GM18517 (cell line): Measurements from ENCODE around the gene EWSR1.

Experiments used
- ATAC-seq: cut with Tn5 transposase; IDR thresholded peaks from one replicate; pipeline ENCODE4 v1.9.1; 2021; ENCODE audit warnings: mild to moderate bottlenecking, moderate library complexity; ENCODE audit not compliant: unreplicated experiment

The EWSR1 gene

GRCh38 chr22:29267462-29267857 is 608 bp upstream of the EWSR1 start:
- ATAC-seq: peak; percentile 29

GRCh38 chr22:29268511-29269229 is 602 bp downstream of the EWSR1 start:
- peak; percentile 20 for ATAC-seq

GRCh38 chr22:29269230-29269604 is 1.1 kb downstream of the EWSR1 start:
- ATAC-seq: no peak

GRCh38 chr22:29269731-29270474 is 1.8 kb downstream of the EWSR1 start:
- ATAC-seq: no peak

- no peak for ATAC-seq
Measured at GRCh38 chr22:29270475-29271271, 2.6 kb downstream of the EWSR1 start.

GRCh38 chr22:29272624-29273023 is 4.6 kb downstream of the EWSR1 start:
- ATAC-seq: no peak

- ATAC-seq: no peak
Measured at GRCh38 chr22:29275167-29275566, 7.1 kb downstream of the EWSR1 start.

GRCh38 chr22:29275819-29276565 is 7.9 kb downstream of the EWSR1 start:
- ATAC-seq: no peak

- no peak for ATAC-seq
Measured at GRCh38 chr22:29277927-29278326, 9.9 kb downstream of the EWSR1 start.

GRCh38 chr22:29284196-29284595 is 16.1 kb downstream of the EWSR1 start:
- ATAC-seq: no peak

- ATAC-seq: no peak
Measured at GRCh38 chr22:29288837-29289236, 20.8 kb downstream of the EWSR1 start.

GRCh38 chr22:29290061-29290460 is 22.0 kb downstream of the EWSR1 start:
- no peak for ATAC-seq

GRCh38 chr22:29291215-29291614 is 23.1 kb downstream of the EWSR1 start:
- no peak for ATAC-seq

- no peak for ATAC-seq
Measured at GRCh38 chr22:29292379-29292778, 24.3 kb downstream of the EWSR1 start.

- no peak for ATAC-seq
Measured at GRCh38 chr22:29298641-29299040, 30.6 kb downstream of the EWSR1 start.

- ATAC-seq: no peak
Measured at GRCh38 chr22:29299136-29299900, 31.2 kb downstream of the EWSR1 start.

GRCh38 chr22:29300467-29300806 is 32.4 kb downstream of the EWSR1 start:
- ATAC-seq: no peak

- ATAC-seq: no peak
Measured at GRCh38 chr22:29300807-29301601, 32.9 kb downstream of the EWSR1 start.

- no peak for ATAC-seq
Measured at GRCh38 chr22:29301716-29302401, 33.8 kb downstream of the EWSR1 start.
